HFF-Myc (cell line): ENCODE data around the gene RBM19.

Experiments
- DNase-seq: peaks from one replicate; pipeline ENCODE4 v3.0.0-alpha.2; 2011; ENCODE audit warnings: low read depth; ENCODE audit errors: extremely low read depth
- H3K4me3 ChIP-seq: replicated peaks from 2 replicates; pipeline ENCODE4 v1.5.1; 2011; ENCODE audit warnings: low read depth, mild to moderate bottlenecking, control low read depth, low read length
- CTCF ChIP-seq: IDR thresholded peaks from 2 replicates; pipeline ENCODE4 v1.5.1; 2012; ENCODE audit warnings: mild to moderate bottlenecking, low read depth, low read length, control low read depth; ENCODE audit errors: missing control alignments

The RBM19 gene

DNA sequence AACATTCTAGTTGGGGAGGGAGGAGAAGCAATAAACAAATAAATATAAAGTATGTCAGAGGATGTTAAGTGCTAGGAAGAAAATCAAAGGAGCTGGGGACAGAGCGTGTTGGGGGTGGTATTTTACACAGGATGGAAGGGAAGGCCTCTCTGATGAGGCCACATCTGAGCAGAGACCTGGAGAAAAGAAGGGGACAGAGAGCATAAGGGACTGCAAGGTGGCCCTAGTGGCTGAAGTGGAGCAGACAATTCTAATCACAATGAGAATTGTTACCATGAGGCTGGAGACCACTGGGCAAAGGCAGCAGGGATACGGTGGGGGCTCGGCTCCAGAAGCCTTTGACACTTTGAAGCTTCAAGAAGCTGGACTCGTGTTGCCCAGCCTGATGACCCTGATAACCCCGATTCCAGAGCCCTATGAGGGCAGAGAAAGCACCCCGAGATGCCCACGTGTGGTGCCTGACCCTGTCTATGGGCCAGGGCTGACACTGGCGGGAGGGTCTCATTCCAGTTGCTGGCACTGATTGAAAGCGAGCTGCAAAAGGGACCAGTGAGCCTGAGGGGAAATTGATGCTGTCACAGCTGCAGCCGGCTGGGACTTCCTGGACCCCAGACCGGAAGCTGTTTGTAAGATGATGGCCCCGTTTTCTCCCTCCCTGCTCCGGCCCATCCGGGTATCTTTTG is 169.1 kb downstream of the RBM19 start:
- TF ChIP-seq CTCF = no peak
- no peak overlapping the region for H3K4me3 ChIP-seq
- DNase-seq = no peak

DNA sequence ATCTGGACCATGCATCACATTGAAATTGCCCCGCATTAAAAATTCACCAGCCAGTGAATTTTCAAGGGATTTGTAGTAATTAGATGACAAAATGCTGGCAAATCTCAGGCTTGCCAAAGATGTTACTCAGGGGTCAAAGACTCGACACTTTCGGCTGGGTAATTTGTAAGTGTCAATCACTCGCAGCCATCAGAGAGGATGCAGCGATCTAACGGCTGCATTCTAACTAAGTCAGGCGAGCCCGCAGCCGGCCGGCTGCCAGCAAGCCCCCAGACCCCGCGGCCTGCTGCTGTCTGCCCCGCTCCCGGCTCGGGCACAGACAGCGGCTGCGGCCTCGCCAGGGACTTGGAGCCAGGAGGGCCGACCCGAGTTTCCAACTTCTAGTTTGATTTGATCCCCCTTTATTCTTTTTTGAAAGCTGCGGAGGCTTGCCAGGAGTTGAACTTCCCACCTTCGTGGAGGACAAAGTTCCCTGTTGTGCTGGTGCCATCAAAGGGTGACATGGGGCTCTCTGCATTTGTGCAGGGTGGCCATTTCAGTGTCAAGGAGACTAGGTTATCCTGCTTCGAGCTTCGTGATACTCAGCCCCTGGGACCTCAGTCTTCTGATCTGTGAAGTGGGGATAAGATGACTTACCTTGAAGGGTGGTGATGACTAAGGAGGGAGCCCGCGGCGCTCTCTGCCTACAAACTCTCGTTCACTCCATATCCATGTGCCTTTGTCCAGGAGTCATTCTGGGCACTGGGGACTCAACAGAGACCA is 169.9 kb downstream of the RBM19 start:
- DNase-seq = no peak
- H3K4me3 ChIP-seq = no peak overlapping the region
- TF ChIP-seq CTCF = no peak

- no peak for TF ChIP-seq CTCF
- no peak for DNase-seq
- no peak overlapping the region for H3K4me3 ChIP-seq
Measured at GRCh38 chr12:113795445-113795844, 170.7 kb downstream of the RBM19 start.

GRCh38 chr12:113794774-113795173 is 171.4 kb downstream of the RBM19 start:
- no peak for DNase-seq
- no peak overlapping the region for H3K4me3 ChIP-seq
- TF ChIP-seq CTCF = no peak

DNA sequence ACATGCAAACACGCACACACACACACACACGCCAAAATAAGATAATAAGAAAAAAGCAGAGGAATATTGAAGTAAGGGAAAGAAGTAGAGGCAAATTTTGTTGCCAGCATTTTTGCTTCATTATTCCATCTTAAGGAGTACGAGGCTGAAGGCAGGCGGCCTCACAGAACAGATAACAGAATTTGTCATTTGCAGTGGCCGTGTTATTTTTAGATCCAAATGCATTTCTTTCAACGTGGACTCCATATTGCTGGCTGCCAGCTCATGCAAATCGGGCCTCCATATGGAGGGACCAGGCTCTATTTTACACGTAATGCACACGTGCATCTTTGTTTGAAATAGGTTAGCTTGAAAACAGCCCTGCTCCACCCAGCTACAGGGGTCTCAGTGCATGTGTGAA is 172.9 kb downstream of the RBM19 start:
- TF ChIP-seq CTCF = no peak
- no peak overlapping the region for H3K4me3 ChIP-seq
- no peak for DNase-seq

DNA sequence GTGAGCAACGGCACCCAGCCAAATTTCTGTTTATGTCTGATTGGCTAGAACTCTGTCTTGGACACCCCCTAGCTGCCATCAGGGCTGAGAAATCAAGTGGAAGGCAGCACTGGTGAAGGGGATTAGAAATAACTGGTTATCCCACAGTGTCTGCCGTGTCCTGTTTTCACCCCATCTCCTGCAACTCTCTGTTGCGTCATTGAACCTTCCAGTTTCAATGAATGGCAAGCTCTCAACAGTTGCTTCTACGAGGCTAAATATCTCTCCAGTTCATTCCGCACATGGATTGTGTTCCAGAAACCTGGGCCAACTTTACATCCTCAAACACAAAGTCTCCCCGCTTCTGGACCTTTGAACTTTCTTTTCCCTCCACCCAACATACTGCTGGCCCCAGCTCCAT is 173.7 kb downstream of the RBM19 start:
- no peak for DNase-seq
- TF ChIP-seq CTCF = no peak

More for the DNA sequence above, 173.7 kb downstream of the RBM19 start:
- H3K4me3 ChIP-seq = no peak overlapping the region
